HepG2 (cell line): Measurements from ENCODE around the gene NUP54. TPM values are rescaled to one million over a fixed set of nuclear protein-coding genes. Genes with fewer than 3 reads are reported as not detected.

Source experiments
- ATAD3A ChIP-seq: sonication (generic); formaldehyde crosslinking; IDR thresholded peaks from 2 replicates; pipeline ENCODE4 v1.4.0; 2020; ENCODE audit warnings: missing genetic modification reagents
- GFI1 ChIP-seq: sonication (generic); formaldehyde crosslinking; IDR thresholded peaks from 2 replicates; pipeline ENCODE4 v1.5.0; 2020; ENCODE audit warnings: missing genetic modification reagents, mild to moderate bottlenecking, borderline replicate concordance
- GPN1 ChIP-seq: sonication (generic); formaldehyde crosslinking; IDR thresholded peaks from 2 replicates; pipeline ENCODE4 v1.5.1; 2020; ENCODE audit warnings: missing genetic modification reagents, borderline replicate concordance
- GRHL1 ChIP-seq: sonication (generic); formaldehyde crosslinking; conservative IDR thresholded peaks from 2 replicates; pipeline ENCODE4 v1.8.0; 2022; ENCODE audit warnings: missing genetic modification reagents
- HINFP ChIP-seq: sonication (generic); formaldehyde crosslinking; IDR thresholded peaks from 2 replicates; pipeline ENCODE4 v1.4.0; 2020; ENCODE audit warnings: low read depth, mild to moderate bottlenecking, missing genetic modification reagents
- HNF1B ChIP-seq: sonication (generic); formaldehyde crosslinking; IDR thresholded peaks from 2 replicates; pipeline ENCODE4 v1.5.1; 2020; ENCODE audit warnings: mild to moderate bottlenecking, moderate library complexity, missing genetic modification reagents
- HOXA7 ChIP-seq: sonication (generic); formaldehyde crosslinking; IDR thresholded peaks from 2 replicates; pipeline ENCODE4 v1.8.1; 2022; ENCODE audit warnings: mild to moderate bottlenecking, missing genetic modification reagents, moderate library complexity
- KLF15 ChIP-seq: sonication (generic); formaldehyde crosslinking; IDR thresholded peaks from 2 replicates; pipeline ENCODE4 v1.8.1; 2023; ENCODE audit warnings: borderline replicate concordance, mild to moderate bottlenecking, inconsistent platforms, missing genetic modification reagents, mixed read lengths
- MATR3 ChIP-seq: sonication (generic); formaldehyde crosslinking; IDR thresholded peaks from 2 replicates; pipeline ENCODE4 v1.4.0; 2020; ENCODE audit warnings: missing genetic modification reagents
- PHF5A ChIP-seq: IDR thresholded peaks from one replicate; pipeline ENCODE4 v1.6.1; 2018; ENCODE audit warnings: low read depth, missing genetic modification reagents; ENCODE audit not compliant: unreplicated experiment
- POLR2AphosphoS2 ChIP-seq: IDR thresholded peaks from 2 replicates; pipeline ENCODE4 v1.6.1; 2011; ENCODE audit warnings: low read depth, low read length, improper control_type of control experiment
- PRMT3 ChIP-seq: sonication (generic); formaldehyde crosslinking; IDR thresholded peaks from 2 replicates; pipeline ENCODE4 v1.8.1; 2022; ENCODE audit warnings: low read depth, mild to moderate bottlenecking, moderate library complexity, missing genetic modification reagents, borderline replicate concordance
- TP53 ChIP-seq: sonication (generic); formaldehyde crosslinking; conservative IDR thresholded peaks from 2 replicates; pipeline ENCODE4 v1.4.0; 2020; ENCODE audit warnings: missing genetic modification reagents
- ZC3H13 ChIP-seq: sonication (generic); formaldehyde crosslinking; IDR thresholded peaks from 2 replicates; pipeline ENCODE4 v1.8.1; 2023; ENCODE audit warnings: mild to moderate bottlenecking, missing genetic modification reagents, moderate library complexity
- ZFP36L2 ChIP-seq: sonication (generic); formaldehyde crosslinking; IDR thresholded peaks from 2 replicates; pipeline ENCODE4 v1.4.0; 2020; ENCODE audit warnings: missing genetic modification reagents
- ZNF101 ChIP-seq: sonication (generic); formaldehyde crosslinking; IDR thresholded peaks from 2 replicates; pipeline ENCODE4 v1.4.0; 2020; ENCODE audit warnings: mild to moderate bottlenecking, low read depth, missing genetic modification reagents, borderline replicate concordance
- ZNF33B ChIP-seq: sonication (generic); formaldehyde crosslinking; IDR thresholded peaks from 2 replicates; pipeline ENCODE4 v1.5.1; 2020; ENCODE audit warnings: mild to moderate bottlenecking, missing genetic modification reagents
- ZNF547 ChIP-seq: sonication (generic); formaldehyde crosslinking; IDR thresholded peaks from 2 replicates; pipeline ENCODE4 v1.5.1; 2020; ENCODE audit warnings: mild to moderate bottlenecking, missing genetic modification reagents
- ZUFSP ChIP-seq: sonication (generic); formaldehyde crosslinking; IDR thresholded peaks from 2 replicates; pipeline ENCODE4 v1.9.0; 2021; ENCODE audit warnings: missing genetic modification reagents, mild to moderate bottlenecking, borderline replicate concordance
- polyA plus RNA-seq, 8 experiments: library from polyadenylated mRNA; depleted of rRNA in 3 of 8; stranded (reverse) in 7 of 8; unstranded in 1 of 8; fragments of >200 nt; fragmentation: Illumina TruSeq in 4 of 8; extraction: Trizol in 4 of 8; gene quantifications; 2 replicates each; pipeline versions ENCODE4 v1.2.1 to v1.2.3, GENCODE V29; 2011 to 2016; ENCODE audit warnings: low read depth in 4 of 8, missing spikeins in 1 of 8, mixed read lengths in 1 of 8; ENCODE audit not compliant: insufficient read depth in 1 of 8
- total RNA-seq, 5 experiments: library from RNA; depleted of rRNA; stranded (reverse); fragments of >200 nt; fragmentation: Illumina TruSeq; extraction: Trizol; gene quantifications; 2 replicates each; pipeline ENCODE4 v1.2.3, GENCODE V29; 2016; ENCODE audit warnings: low read depth in 1 of 5
- TF ChIP-seq, protein P1 (sequence below), 2 experiments: sonication (generic) in 1 of 2; formaldehyde crosslinking in 1 of 2; IDR thresholded peaks; 2 replicates each; pipeline versions ENCODE4 v1.5.1 to v1.6.1; 2011 to 2020; ENCODE audit warnings: borderline replicate concordance in 1 of 2, low read depth in 1 of 2, low read length in 1 of 2, mild to moderate bottlenecking in 1 of 2, missing genetic modification reagents in 1 of 2, moderate library complexity in 1 of 2

Gene NUP54
- total and polyA plus RNA-seq, 2 of the 13 experiments (the other 11 are each of a cell fraction or from before 2014, with no cell fraction given): 36.1 to 69.3 TPM

DNA sequence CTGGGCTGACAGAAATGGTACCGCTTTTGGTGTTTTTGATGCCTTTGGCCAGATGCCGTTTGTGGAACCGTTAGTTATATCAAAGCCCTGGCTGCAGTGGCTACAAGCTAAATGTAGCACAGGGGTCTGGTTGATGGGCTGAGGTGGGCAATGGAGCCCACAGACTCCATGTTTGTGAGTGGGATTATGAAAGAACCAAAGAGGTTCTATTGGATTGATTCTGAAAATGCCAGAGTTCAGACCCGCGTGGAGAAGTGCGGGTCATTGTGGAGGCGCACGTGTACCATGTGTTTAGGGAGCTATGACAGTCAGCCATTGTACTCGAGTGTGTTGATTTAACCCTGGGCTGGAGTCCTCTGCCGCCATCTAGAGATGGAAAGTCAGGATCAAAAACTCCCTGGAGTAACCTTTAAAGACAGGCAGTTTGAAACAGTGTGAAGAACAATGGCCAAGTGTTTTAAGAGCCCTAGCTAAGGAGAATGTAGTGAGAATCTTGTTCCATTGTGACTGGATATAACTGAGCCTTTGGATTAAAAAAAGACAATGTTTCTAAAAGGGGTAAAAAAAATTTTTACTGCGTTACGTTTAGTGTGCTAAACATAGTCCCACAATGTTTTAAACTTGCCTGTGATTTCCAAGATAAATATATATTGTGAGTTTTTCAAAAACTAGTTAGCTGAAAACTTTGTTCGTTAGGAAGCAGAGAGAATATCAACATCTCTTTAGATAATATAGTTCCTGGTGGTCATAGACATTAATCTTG lies 61.0 kb downstream of the NUP54 start (continued):
- no peak for TF ChIP-seq ZUFSP (CRISPR knock-in tag)
- TF ChIP-seq ZNF101: no peak
- no peak for TF ChIP-seq KLF15 (CRISPR knock-in tag)
- no peak for TF ChIP-seq MATR3
- TF ChIP-seq, protein P1, sequence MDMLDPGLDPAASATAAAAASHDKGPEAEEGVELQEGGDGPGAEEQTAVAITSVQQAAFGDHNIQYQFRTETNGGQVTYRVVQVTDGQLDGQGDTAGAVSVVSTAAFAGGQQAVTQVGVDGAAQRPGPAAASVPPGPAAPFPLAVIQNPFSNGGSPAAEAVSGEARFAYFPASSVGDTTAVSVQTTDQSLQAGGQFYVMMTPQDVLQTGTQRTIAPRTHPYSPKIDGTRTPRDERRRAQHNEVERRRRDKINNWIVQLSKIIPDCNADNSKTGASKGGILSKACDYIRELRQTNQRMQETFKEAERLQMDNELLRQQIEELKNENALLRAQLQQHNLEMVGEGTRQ (IDR thresholded peaks at IDR 0.05; ENCODE audit: low read depth, low read length): no peak
- TF ChIP-seq, protein P1 (CRISPR knock-in tag; IDR thresholded peaks at IDR 0.05; ENCODE audit: borderline replicate concordance): no peak
- no peak for TF ChIP-seq GFI1 (CRISPR knock-in tag)
- TF ChIP-seq ZC3H13 (CRISPR knock-in tag): no peak
- no peak for TF ChIP-seq GPN1 (CRISPR knock-in tag)
- TF ChIP-seq PHF5A: peak; percentile 53
- TF ChIP-seq GRHL1 (CRISPR knock-in tag): no peak
- no peak for TF ChIP-seq HOXA7 (CRISPR knock-in tag)
- no peak for TF ChIP-seq ZFP36L2
- no peak for TF ChIP-seq HINFP (CRISPR knock-in tag)
- TF ChIP-seq ATAD3A: no peak
- TF ChIP-seq POLR2AphosphoS2: no peak
- peak; percentile 55; the same call in 1 of the 2 replicates for TF ChIP-seq HNF1B (CRISPR knock-in tag)
- TF ChIP-seq TP53 (CRISPR knock-in tag): no peak
- no peak for TF ChIP-seq ZNF33B (CRISPR knock-in tag)
- TF ChIP-seq PRMT3 (CRISPR knock-in tag): no peak
- TF ChIP-seq ZNF547 (CRISPR knock-in tag): no peak
